Body of pancreas (tissue), 4 donors: Measurements from ENCODE around the gene CD4.

Experiments
- POLR2A ChIP-seq, 3 donors: fragments of 450-650 bp; IDR thresholded peaks; one replicate each; pipeline ENCODE4 v1.6.1; 2016; ENCODE audit warnings: antibody characterized with exemption in 3 of 3, mild to moderate bottlenecking in 2 of 3
- TF ChIP-seq, protein P1 (sequence below), 7 experiments: fragments of 450-650 bp in 4 of 7; fragments of 200-600 bp in 3 of 7; sonication (generic) in 3 of 7; IDR thresholded peaks; one replicate each; pipeline ENCODE4 v1.5.1; 2016 to 2019; ENCODE audit warnings: antibody characterized with exemption in 7 of 7

GRCh38 chr12:6777386-6777785 lies 11.9 kb upstream of the CD4 start:
- TF ChIP-seq, protein P1, sequence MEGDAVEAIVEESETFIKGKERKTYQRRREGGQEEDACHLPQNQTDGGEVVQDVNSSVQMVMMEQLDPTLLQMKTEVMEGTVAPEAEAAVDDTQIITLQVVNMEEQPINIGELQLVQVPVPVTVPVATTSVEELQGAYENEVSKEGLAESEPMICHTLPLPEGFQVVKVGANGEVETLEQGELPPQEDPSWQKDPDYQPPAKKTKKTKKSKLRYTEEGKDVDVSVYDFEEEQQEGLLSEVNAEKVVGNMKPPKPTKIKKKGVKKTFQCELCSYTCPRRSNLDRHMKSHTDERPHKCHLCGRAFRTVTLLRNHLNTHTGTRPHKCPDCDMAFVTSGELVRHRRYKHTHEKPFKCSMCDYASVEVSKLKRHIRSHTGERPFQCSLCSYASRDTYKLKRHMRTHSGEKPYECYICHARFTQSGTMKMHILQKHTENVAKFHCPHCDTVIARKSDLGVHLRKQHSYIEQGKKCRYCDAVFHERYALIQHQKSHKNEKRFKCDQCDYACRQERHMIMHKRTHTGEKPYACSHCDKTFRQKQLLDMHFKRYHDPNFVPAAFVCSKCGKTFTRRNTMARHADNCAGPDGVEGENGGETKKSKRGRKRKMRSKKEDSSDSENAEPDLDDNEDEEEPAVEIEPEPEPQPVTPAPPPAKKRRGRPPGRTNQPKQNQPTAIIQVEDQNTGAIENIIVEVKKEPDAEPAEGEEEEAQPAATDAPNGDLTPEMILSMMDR (IDR thresholded peaks at IDR 0.05) = no peak
- no peak for TF ChIP-seq POLR2A (IDR thresholded peaks at IDR 0.05)
